Heart left ventricle (tissue), 13 donors: ENCODE results near the gene CREB3.

Experiments used
- CTCF ChIP-seq, 12 donors: fragments of 200-600 bp; sonication (generic) in 4 of 12; IDR thresholded peaks; one replicate each; pipeline versions ENCODE4 v1.5.0 to v1.8.0; 2018 to 2022; ENCODE audit warnings: antibody characterized with exemption in 12 of 12, mild to moderate bottlenecking in 5 of 12
- POLR2A ChIP-seq, 2 donors: fragments of 450-650 bp; IDR thresholded peaks; one replicate each; pipeline ENCODE4 v1.6.1; 2017; ENCODE audit warnings: antibody characterized with exemption in 2 of 2, mild to moderate bottlenecking in 2 of 2, moderate library complexity in 2 of 2
- donor health status: ischemic (EF 13 %, LVEDD 7.1; RV severe dilation, severe dysfunction).
- donor health status: DM: no; HTN: yes; CAD: no.
- donor health status: DM: no; HTN: no; CAD: no.
- donor health status: ischemic (EF 25% LVEDD 6.9; RV normal size, moderate dysfunction).
- donor health status: ischemic (EF 25% LVEDD 5.7; RV mildly dilated, moderate dysfunction).
- donor health status: ischemic (EF 35%, LVEDD 5.7; RV mildly dilated, moderate dysfunction).
- donor health status: nonischemic (EF 11% LVEDD 7.7; RV severe dilation, severe dysfunction).
- donor health status: DM: yes; HTN: yes; CAD: no.
- donor health status: PGD.
- donor health status: ischemic (EF 29% LVEDD 5.4; RV normal size, mild dysfunction).
- donor health status: nonischemic (EF 23%, LVEDD 6.1; RV moderate dilation, normal function).

DNA sequence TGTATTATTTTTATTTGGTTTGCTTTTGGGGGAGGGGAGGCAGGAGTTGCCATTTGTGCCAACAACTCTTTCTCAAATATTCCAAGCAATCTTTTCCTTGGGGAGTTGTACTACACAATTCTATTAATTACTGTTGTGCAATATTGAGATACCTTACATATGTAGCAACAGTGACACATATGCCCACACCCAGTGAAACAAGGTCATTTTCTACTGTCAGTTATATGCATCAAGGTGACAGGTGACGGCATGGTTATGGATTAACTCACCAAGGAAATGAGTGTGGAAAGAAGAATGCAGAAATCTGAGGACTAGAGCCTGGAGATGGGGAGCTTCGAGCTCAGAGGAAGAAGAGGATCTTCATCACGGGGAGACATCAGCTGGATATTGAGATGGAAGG, 39.5 kb downstream of the CREB3 start:
- no peak for TF ChIP-seq CTCF (IDR thresholded peaks at IDR 0.05)
- TF ChIP-seq POLR2A (IDR thresholded peaks at IDR 0.05) = no peak
